Transverse colon (tissue), 4 donors: ENCODE data around the gene CNTRL.

ENCODE experiments used
- EP300 ChIP-seq: sonication (generic); formaldehyde crosslinking; IDR thresholded peaks from one replicate; pipeline ENCODE4 v1.6.1; 2017; ENCODE audit warnings: antibody characterized with exemption, low read depth
- POLR2A ChIP-seq: fragments of 450-650 bp; IDR thresholded peaks from one replicate; pipeline ENCODE4 v1.6.1; 2016; ENCODE audit warnings: antibody characterized with exemption, mild to moderate bottlenecking, moderate library complexity
- POLR2AphosphoS5 ChIP-seq, 3 donors: sonication (generic); formaldehyde crosslinking; IDR thresholded peaks; one replicate each; pipeline ENCODE4 v1.6.1; 2016; ENCODE audit warnings: antibody characterized with exemption in 3 of 3
- TF ChIP-seq, protein P1 (sequence below), 5 experiments: fragments of 200-600 bp in 3 of 5; fragments of 450-650 bp in 2 of 5; sonication (generic) in 3 of 5; IDR thresholded peaks; 1 replicate in 2 of 5; 2 replicates in 3 of 5; pipeline ENCODE4 v1.5.1; 2016 to 2017; ENCODE audit warnings: antibody characterized with exemption in 5 of 5, inconsistent platforms in 3 of 5, mild to moderate bottlenecking in 2 of 5, moderate library complexity in 1 of 5

DNA sequence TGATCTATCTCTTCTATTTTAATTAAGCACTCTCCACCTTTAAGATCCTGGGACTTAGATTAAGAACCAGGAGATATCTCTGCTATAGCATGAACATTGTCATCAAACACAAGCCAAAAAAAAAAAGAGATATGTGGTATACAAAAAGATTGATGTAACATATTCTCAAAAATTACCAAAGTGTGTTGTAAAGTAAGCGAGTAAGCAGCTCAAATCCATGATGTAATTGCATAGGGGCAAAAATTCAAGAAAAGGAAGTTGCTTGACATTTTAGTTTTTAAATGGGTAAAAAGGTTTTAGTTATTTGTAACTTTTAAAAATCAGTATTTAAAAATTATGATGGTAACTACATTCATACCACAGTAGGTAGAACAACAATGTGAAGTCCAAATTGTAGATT lies 40.7 kb downstream of the CNTRL start:
- TF ChIP-seq, protein P1, sequence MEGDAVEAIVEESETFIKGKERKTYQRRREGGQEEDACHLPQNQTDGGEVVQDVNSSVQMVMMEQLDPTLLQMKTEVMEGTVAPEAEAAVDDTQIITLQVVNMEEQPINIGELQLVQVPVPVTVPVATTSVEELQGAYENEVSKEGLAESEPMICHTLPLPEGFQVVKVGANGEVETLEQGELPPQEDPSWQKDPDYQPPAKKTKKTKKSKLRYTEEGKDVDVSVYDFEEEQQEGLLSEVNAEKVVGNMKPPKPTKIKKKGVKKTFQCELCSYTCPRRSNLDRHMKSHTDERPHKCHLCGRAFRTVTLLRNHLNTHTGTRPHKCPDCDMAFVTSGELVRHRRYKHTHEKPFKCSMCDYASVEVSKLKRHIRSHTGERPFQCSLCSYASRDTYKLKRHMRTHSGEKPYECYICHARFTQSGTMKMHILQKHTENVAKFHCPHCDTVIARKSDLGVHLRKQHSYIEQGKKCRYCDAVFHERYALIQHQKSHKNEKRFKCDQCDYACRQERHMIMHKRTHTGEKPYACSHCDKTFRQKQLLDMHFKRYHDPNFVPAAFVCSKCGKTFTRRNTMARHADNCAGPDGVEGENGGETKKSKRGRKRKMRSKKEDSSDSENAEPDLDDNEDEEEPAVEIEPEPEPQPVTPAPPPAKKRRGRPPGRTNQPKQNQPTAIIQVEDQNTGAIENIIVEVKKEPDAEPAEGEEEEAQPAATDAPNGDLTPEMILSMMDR (IDR thresholded peaks at IDR 0.05): no peak
- TF ChIP-seq POLR2A (no peak), EP300 (no peak), POLR2AphosphoS5 (IDR thresholded peaks at IDR 0.05) (no peak)
